Glomerular visceral epithelial cell (primary cell): ENCODE data around the gene ERG28.
A peak's percentile ranks its signal among the peaks of the same experiment; 100 is the strongest.
"Not testable (repeated sequence)": the region's sequence is repeated elsewhere in the genome, so short reads cannot be mapped to it uniquely, and the experiment has no call there.

ENCODE experiments used
- DNase-seq: peaks from one replicate; pipeline ENCODE4 v3.0.0-alpha.2; 2016; ENCODE audit errors: extremely low spot score

Gene ERG28

GRCh38 chr14:75660630-75661498 is at the start of gene ERG28, which contains the start of gene TTLL5:
Gene ERG28 (minus strand): TSS chr14:75660876. CDS start chr14:75657502, 3,374 bp downstream.
Gene TTLL5 (plus strand): TSS chr14:75661246. CDS start chr14:75663150, 1,904 bp downstream.
- DNase-seq = peak; percentile 100

GRCh38 chr14:75709207-75709812 is 48.6 kb upstream of the ERG28 start:
- peak; percentile 77 for DNase-seq

- DNase-seq = no peak
Measured at GRCh38 chr14:75705014-75705413, 44.3 kb upstream of the ERG28 start.

GRCh38 chr14:75703467-75703866 is 42.8 kb upstream of the ERG28 start:
- DNase-seq = no peak

- no peak for DNase-seq
Measured at GRCh38 chr14:75702616-75703261, 42.1 kb upstream of the ERG28 start.

- no peak for DNase-seq
Measured at GRCh38 chr14:75702122-75702521, 41.4 kb upstream of the ERG28 start.

- DNase-seq = no peak
Measured at GRCh38 chr14:75700295-75700694, 39.6 kb upstream of the ERG28 start.

- no peak for DNase-seq
Measured at GRCh38 chr14:75699331-75699730, 38.7 kb upstream of the ERG28 start.

GRCh38 chr14:75697918-75698317 is 37.2 kb upstream of the ERG28 start:
- no peak for DNase-seq

- no peak for DNase-seq
Measured at GRCh38 chr14:75697386-75697785, 36.7 kb upstream of the ERG28 start.

GRCh38 chr14:75695025-75695424 is 34.3 kb upstream of the ERG28 start:
- not testable (repeated sequence) for DNase-seq

- no peak for DNase-seq
Measured at GRCh38 chr14:75690010-75690409, 29.3 kb upstream of the ERG28 start.

- no peak for DNase-seq
Measured at GRCh38 chr14:75689012-75689411, 28.3 kb upstream of the ERG28 start.

- no peak for DNase-seq
Measured at GRCh38 chr14:75685910-75686309, 25.2 kb upstream of the ERG28 start.

- DNase-seq = no peak
Measured at GRCh38 chr14:75675265-75675960, 14.7 kb upstream of the ERG28 start.

- DNase-seq = no peak
Measured at GRCh38 chr14:75673345-75674035, 12.8 kb upstream of the ERG28 start.

GRCh38 chr14:75672605-75673192 is 12.0 kb upstream of the ERG28 start:
- no peak for DNase-seq

- DNase-seq = no peak
Measured at GRCh38 chr14:75667099-75667765, 6.6 kb upstream of the ERG28 start.

- DNase-seq = no peak
Measured at GRCh38 chr14:75662966-75663365, 2.3 kb upstream of the ERG28 start.

GRCh38 chr14:75661499-75661814 is 781 bp upstream of the ERG28 start:
- no peak for DNase-seq

- peak; percentile 4 for DNase-seq
Measured at GRCh38 chr14:75660238-75660629, 442 bp downstream of the ERG28 start.
